ENCODE measurements around the gene CPTP. TPM values are rescaled to one million over a fixed set of nuclear protein-coding genes. Genes with fewer than 3 reads are reported as not detected.
A peak's percentile ranks its signal among the peaks of the same experiment; 100 is the strongest.

The CPTP gene
- total and polyA plus RNA-seq, 11 donors = 50.7 to 226 (median 72.4) TPM

DNA sequence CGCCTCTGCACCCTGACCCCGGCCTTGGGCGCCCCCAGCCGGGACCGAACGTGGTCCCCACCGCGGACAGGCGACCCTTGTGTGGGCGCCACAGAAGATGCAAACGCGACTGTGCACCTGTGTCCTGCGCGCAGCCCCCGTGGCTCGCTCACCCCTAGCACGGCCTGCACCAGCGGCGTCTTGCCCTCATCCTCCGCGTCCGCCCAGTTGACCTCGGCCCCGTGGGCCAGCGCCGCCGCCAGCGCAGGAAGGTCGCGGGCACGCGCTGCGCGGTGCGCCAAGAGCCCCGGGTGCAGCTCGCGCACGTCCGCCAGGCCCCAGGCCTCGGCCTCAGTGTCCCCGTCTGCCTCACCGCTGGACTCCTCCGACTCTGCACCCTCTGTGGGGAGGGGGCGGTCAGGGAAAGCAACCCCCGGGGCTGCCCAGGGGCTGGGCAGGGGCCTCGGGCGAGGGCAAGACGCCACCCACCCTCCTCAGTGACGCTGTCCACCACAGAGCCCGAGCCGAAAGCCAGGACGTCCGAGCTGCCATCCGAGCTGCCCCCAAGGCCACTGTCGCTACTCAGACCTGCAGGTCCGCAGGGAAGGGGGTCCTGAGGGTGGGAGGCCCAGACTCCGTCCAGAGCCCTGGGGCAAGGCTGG is 30.2 kb upstream of the CPTP start:
- H3K4me1 ChIP-seq = peaks cover 0 to 15% (median 7%) of the 10 kb centered on the region in 12 donors
- no peak overlapping the region for H3K4me3 ChIP-seq
- peaks cover 0 to 47% (median 12%) of the 10 kb centered on the region in 9 donors for H3K36me3 ChIP-seq
- no peak for TF ChIP-seq POLR2A (IDR thresholded peaks at IDR 0.05)
- TF ChIP-seq, protein P1, sequence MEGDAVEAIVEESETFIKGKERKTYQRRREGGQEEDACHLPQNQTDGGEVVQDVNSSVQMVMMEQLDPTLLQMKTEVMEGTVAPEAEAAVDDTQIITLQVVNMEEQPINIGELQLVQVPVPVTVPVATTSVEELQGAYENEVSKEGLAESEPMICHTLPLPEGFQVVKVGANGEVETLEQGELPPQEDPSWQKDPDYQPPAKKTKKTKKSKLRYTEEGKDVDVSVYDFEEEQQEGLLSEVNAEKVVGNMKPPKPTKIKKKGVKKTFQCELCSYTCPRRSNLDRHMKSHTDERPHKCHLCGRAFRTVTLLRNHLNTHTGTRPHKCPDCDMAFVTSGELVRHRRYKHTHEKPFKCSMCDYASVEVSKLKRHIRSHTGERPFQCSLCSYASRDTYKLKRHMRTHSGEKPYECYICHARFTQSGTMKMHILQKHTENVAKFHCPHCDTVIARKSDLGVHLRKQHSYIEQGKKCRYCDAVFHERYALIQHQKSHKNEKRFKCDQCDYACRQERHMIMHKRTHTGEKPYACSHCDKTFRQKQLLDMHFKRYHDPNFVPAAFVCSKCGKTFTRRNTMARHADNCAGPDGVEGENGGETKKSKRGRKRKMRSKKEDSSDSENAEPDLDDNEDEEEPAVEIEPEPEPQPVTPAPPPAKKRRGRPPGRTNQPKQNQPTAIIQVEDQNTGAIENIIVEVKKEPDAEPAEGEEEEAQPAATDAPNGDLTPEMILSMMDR (IDR thresholded peaks at IDR 0.05) = no peak
- intact Hi-C loops (cut with DNase I) = loop anchor here in 6 of 10 donors (5.0 to 10.0 kb wide), 4 partner anchors 172 to 310 kb away; partner anchors contain the start of gene PERM1 (in 1 of the 6)
- 88 to 94% (median 90%) methylated on average over 49 to 58 of the region's 58 CpGs for WGBS, 4 donors
- DNase-seq (peak in 1 of 5 donors; percentile 33), ATAC-seq (no peak)
- no peak overlapping the region for H3K27ac ChIP-seq
- H3K27me3 ChIP-seq = no peaks in the 10 kb centered on the region
- H3K9me3 ChIP-seq = no peaks in the 10 kb centered on the region

DNA sequence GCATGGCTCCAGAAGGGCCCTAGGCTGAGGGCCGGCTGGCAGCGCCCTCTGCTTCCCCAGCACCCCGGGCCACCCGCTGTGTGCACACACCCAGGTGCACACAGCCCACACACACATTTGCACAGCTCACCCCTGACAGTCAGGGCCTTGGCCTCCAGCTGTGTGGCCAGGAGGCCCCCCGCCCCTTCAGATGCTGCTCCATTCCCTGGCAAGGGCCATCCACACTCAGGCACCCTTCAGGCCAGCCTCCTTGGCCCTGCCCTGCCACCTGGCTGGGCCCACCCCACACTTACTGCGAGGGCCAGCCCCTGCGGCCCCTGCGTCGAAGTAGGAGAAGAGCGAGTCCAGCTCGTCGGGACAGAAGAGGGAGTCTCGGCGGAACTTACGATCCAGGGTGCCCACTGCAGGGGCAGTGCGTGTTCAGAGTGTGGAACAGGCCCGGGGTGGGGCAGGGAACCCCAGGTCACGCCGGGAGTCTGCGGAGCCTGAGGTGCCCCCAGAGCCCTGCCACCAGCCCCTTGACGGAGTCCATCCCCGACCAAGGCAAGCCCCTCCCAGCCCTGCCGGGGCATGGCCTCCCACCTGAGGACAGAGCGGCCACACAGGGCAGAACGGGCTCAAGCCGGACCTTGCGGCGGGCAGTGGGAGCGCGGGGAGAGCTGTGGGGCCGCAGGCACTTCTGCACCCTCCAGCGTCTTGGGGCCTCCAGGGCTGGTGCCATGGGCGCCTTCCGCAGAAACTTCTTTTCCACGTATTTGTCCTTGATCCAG is 29.3 kb upstream of the CPTP start:
- Histone ChIP-seq H3K36me3 (peaks cover 0 to 57% (median 12%) of the 10 kb centered on the region in 9 donors), H3K4me3 (no peak overlapping the region), H3K27me3 (no peaks in the 10 kb centered on the region), H3K9me3 (no peaks in the 10 kb centered on the region), H3K4me1 (peaks cover 0 to 15% (median 7%) of the 10 kb centered on the region in 12 donors), H3K27ac (no peak overlapping the region)
- TF ChIP-seq POLR2A (IDR thresholded peaks at IDR 0.05) = no peak
- TF ChIP-seq, protein P1 (IDR thresholded peaks at IDR 0.05) = no peak
- intact Hi-C loops (cut with DNase I) = loop anchor here in 2 of 10 donors (10.0 kb wide), 2 partner anchors 261 to 311 kb away; partner anchors contain the start of gene PERM1 (in 1 of the 2)
- 92 to 97% (median 95%) methylated on average over 18 to 35 of the region's 35 CpGs for WGBS, 4 donors
- no peak for ATAC-seq
- DNase-seq = no peak

DNA sequence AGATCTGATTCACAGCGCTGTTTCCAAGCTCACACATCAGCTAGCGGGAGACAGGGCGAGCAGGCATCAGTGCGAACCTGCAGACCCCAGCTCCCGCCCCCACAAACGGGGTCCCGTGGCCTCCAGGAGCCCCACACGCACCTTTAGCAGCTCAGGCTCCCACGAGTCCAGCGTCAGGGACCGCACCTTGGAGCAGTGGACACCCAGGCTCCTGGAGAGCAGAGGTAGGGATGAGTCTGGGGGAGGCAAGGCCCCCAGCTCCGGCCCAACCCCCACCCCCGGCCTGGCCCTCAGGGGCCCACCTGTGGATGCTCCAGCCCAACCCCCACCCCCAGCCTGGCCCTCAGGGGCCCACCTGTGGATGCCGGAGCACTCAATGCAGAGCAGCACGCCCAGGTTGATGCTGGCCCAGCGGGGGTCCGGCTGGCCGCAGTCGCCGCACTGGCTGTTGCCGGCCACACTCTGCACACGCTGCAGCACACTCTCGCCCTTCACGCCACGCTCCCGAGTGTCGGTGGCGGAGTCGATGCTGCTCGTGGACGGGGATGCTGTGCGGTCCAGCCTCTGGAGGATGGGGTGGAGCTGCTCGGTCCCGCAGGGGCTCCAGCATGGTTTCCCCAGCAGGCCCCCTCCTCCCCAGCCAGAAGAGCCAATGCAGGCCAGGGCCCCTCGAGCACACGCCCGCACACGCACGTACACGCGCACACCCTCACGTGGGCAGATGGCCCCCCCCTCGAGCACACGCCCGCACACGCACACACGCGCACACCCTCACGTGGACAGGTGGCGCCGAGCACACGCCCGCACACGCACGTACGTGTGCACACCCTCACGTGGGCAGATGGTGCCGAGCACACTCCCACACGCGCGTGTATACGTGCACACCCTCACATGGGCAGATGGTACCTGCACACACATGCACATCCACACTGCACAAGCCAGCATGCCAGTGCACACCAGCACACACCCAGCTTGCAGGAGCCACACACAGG is 28.2 kb upstream of the CPTP start:
- intact Hi-C loops (cut with DNase I) = loop anchor here in 2 of 10 donors (10.0 kb wide), 2 partner anchors 262 to 312 kb away; partner anchors contain the start of gene PERM1 (in 1 of the 2)
- Histone ChIP-seq H3K27me3 (no peaks in the 10 kb centered on the region), H3K9me3 (no peaks in the 10 kb centered on the region), H3K4me3 (no peak overlapping the region), H3K4me1 (peaks cover 0 to 7% (median 4%) of the 10 kb centered on the region in 12 donors), H3K27ac (no peak overlapping the region), H3K36me3 (peaks cover 0 to 60% (median 12%) of the 10 kb centered on the region in 9 donors)
- DNase-seq (no peak), ATAC-seq (no peak)
- 91 to 96% (median 94%) methylated on average over 31 to 62 of the region's 62 CpGs for WGBS, 4 donors
- TF ChIP-seq POLR2A (IDR thresholded peaks at IDR 0.05) = no peak
- TF ChIP-seq, protein P1 (IDR thresholded peaks at IDR 0.05) = no peak

All from heart left ventricle (tissue), 16 donors.